ENCODE data around the gene KISS1R.

KISS1R gene

DNA sequence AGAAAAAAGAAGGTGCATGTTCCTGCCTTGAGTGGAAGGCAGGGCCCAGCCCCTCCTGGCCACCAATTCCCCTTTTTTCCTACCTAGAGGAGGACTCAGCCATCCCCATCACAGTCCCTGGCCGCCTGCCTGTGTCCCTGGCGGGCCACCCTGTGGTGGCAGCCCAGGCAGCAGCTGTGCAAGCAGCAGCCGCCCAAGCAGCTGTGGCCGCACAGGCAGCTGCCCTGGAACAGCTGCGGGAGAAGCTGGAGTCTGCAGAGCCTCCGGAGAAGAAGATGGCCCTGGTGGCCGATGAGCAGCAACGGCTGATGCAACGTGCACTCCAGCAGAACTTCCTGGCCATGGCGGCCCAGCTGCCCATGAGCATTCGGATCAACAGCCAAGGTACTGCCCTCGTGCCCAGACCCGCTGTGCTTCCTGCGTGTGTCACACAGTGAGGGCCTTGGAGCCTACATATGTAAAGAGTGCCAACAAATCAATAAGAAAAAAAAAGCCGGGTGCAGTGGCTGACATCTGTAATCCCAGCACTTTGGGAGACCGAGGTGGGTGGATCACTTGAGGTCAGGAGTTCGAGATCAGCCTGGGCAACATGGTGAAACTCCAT lies 49.5 kb downstream of the KISS1R start:
- DNase-seq (ENCODE audit: low spot score) (no peak), FAIRE-seq (no peak)

Measured in urothelium cell line (cell line).